IPS-18a (cell line): ENCODE measurements around the gene JMJD1C.
"Not testable (repeated sequence)": the region's sequence is repeated elsewhere in the genome, so short reads cannot be mapped to it uniquely, and the experiment has no call there.

ENCODE experiments used
- H3K27ac ChIP-seq: one replicate; pipeline ENCODE4 v1.5.1; 2013; ENCODE audit warnings: low read length
- H3K27me3 ChIP-seq: one replicate; pipeline ENCODE4 v1.6.1; 2013; ENCODE audit warnings: mild to moderate bottlenecking, low read length; ENCODE audit not compliant: control insufficient read depth, insufficient read depth
- H3K36me3 ChIP-seq: one replicate; pipeline ENCODE4 v1.6.1; 2013; ENCODE audit warnings: low read depth, low read length; ENCODE audit not compliant: control insufficient read depth
- H3K4me1 ChIP-seq: one replicate; pipeline ENCODE4 v1.6.1; 2013; ENCODE audit warnings: low read depth, low read length; ENCODE audit not compliant: control insufficient read depth
- H3K4me3 ChIP-seq: one replicate; pipeline ENCODE4 v1.5.1; 2013; ENCODE audit warnings: low read length
- H3K9ac ChIP-seq: one replicate; pipeline ENCODE4 v1.6.1; 2013; ENCODE audit warnings: mild to moderate bottlenecking, low read length, moderate library complexity
- H3K9me3 ChIP-seq: one replicate; pipeline ENCODE4 v1.6.1; 2013; ENCODE audit warnings: low read depth, low read length; ENCODE audit not compliant: control insufficient read depth

The JMJD1C gene

DNA sequence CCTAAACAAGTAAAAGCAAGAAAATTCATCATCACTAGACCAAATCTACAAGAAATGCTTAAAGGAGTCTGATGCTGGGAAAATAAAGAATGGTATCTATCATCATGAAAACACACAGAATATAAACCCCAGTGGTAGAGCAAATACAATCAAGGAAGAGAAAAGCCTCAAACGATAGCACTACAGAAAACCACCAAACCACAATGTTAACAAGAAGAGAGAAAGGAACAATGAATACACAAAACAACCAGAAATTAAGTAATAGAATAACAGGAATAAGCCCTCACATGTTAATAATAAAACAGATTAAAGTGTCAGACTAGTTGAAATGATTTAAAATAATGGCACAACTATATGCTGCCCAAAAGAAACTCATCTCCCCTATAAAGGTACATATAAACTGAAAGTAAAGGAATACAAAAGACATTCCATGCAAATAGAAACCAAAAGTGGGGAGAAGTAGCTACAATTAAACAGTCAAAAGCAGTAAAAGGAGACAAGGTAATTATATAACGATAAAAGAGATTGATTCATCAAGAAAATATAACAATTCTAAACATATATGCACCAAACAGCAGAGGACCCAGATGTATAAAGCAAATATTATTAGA lies 77.3 kb downstream of the JMJD1C start:
- no peaks in the 10 kb centered on the region for H3K36me3 ChIP-seq
- no peak overlapping the region for H3K9ac ChIP-seq
- no peaks in the 10 kb centered on the region for H3K27me3 ChIP-seq
- H3K4me1 ChIP-seq, result no peaks in the 10 kb centered on the region
- H3K9me3 ChIP-seq, result no peaks in the 10 kb centered on the region
- no peak overlapping the region for H3K27ac ChIP-seq
- no peak overlapping the region for H3K4me3 ChIP-seq

GRCh38 chr10:63385254-63385653 lies 80.5 kb downstream of the JMJD1C start:
- Histone ChIP-seq H3K27me3 (no peaks in the 10 kb centered on the region), H3K27ac (no peak overlapping the region), H3K9me3 (no peaks in the 10 kb centered on the region), H3K36me3 (no peaks in the 10 kb centered on the region), H3K4me3 (no peak overlapping the region), H3K4me1 (no peaks in the 10 kb centered on the region), H3K9ac (no peak overlapping the region)

DNA sequence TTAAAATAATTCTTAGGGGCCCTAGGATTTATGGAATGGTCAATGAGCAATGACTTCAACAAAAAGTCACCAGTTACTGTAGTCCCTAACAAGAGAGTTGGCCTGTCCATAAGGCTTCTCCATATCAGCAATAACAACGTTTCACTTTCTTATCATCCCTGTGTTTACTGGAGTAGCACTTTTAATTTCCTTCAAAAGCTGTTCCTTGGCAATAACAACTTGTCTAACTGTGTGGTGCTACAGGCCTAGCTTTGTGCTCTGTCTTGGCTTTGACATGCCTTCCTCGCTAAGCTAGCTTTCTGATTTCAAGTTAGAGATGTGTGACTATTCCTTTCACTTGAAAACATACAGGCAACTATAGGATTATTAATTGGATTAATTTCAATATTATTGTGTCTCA lies 81.1 kb downstream of the JMJD1C start:
- Histone ChIP-seq H3K9ac (no peak overlapping the region), H3K9me3 (no peaks in the 10 kb centered on the region), H3K27ac (no peak overlapping the region), H3K36me3 (no peaks in the 10 kb centered on the region), H3K27me3 (no peaks in the 10 kb centered on the region), H3K4me3 (no peak overlapping the region), H3K4me1 (no peaks in the 10 kb centered on the region)

DNA sequence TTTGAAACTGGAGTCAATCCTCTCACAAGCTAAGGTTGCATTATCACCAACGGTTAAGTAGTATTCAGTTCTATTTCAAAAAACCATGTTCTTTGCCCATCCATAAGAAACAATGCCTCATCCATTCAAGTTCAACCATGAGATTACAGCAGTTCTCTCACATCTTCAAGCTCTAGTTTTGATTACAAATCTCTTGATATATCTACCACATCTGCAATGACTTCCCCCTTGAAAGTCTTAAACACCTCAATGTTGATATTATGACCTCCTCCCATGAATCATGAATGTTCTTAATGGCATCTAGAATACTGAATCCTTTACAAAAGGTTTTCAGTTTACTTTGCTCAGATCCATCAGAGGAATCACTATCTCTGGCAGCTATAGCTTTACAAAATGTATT lies 81.8 kb downstream of the JMJD1C start:
- Histone ChIP-seq H3K36me3 (no peaks in the 10 kb centered on the region), H3K9me3 (no peaks in the 10 kb centered on the region), H3K4me3 (no peak overlapping the region), H3K4me1 (no peaks in the 10 kb centered on the region), H3K27ac (no peak overlapping the region), H3K27me3 (no peaks in the 10 kb centered on the region), H3K9ac (no peak overlapping the region)

- Histone ChIP-seq H3K9ac (no peak overlapping the region), H3K27ac (no peak overlapping the region), H3K36me3 (no peaks in the 10 kb centered on the region), H3K9me3 (no peaks in the 10 kb centered on the region), H3K4me1 (no peaks in the 10 kb centered on the region), H3K27me3 (no peaks in the 10 kb centered on the region), H3K4me3 (no peak overlapping the region)
Observed at GRCh38 chr10:63383141-63383540, 82.6 kb downstream of the JMJD1C start.

- no peaks in the 10 kb centered on the region for H3K9me3 ChIP-seq
- no peak overlapping the region for H3K9ac ChIP-seq
- H3K4me3 ChIP-seq, result no peak overlapping the region
- no peak overlapping the region for H3K27ac ChIP-seq
- H3K36me3 ChIP-seq, result no peaks in the 10 kb centered on the region
- H3K4me1 ChIP-seq, result no peaks in the 10 kb centered on the region
- no peaks in the 10 kb centered on the region for H3K27me3 ChIP-seq
Observed at GRCh38 chr10:63382066-63382465, 83.7 kb downstream of the JMJD1C start.

- H3K27me3 ChIP-seq, H3K9ac ChIP-seq, H3K9me3 ChIP-seq, H3K4me1 ChIP-seq, H3K27ac ChIP-seq, H3K4me3 ChIP-seq, H3K36me3 ChIP-seq: not testable (repeated sequence)
Observed at GRCh38 chr10:63377305-63377661, 88.5 kb downstream of the JMJD1C start.

DNA sequence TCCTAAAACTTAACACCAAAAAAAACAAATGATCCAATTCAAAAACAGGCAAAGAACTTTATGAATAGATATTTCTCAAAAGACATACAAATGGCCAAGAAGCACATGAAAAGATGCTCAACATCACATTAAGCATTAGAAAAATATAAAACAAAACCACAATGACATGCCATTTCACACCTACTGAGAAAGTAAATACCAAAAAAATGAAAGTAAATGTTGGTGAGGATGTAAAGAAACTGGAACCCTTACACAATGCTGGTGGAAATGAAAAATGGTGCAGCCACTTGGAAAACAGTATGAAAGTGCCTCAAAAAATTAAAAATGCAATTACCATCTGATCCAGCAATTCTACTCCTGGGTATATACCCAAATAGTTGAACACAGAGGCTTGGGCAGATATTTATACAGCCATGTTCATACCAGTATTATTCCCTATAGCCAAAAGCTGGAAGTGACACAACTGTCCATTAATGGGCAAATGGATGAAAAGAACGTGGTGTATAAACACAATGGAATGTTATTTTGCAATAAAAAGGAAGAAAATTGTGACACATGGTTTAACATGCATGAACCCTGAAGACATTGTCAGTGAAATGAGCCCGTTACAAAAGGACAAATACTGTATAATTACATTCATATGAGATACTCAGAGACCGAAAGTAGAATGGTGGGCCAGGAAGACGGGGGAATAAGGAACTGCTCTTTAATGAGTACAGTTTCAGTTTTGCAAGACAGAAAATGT lies 89.0 kb downstream of the JMJD1C start:
- H3K4me1 ChIP-seq, result no peaks in the 10 kb centered on the region
- H3K36me3 ChIP-seq, result no peaks in the 10 kb centered on the region
- no peak overlapping the region for H3K9ac ChIP-seq
- H3K4me3 ChIP-seq, result no peak overlapping the region
- no peaks in the 10 kb centered on the region for H3K9me3 ChIP-seq
- H3K27me3 ChIP-seq, result no peaks in the 10 kb centered on the region
- no peak overlapping the region for H3K27ac ChIP-seq

GRCh38 chr10:63375859-63376258 lies 89.9 kb downstream of the JMJD1C start:
- Histone ChIP-seq H3K4me3 (no peak overlapping the region), H3K9ac (no peak overlapping the region), H3K27ac (no peak overlapping the region), H3K9me3 (no peaks in the 10 kb centered on the region), H3K4me1 (no peaks in the 10 kb centered on the region), H3K27me3 (no peaks in the 10 kb centered on the region), H3K36me3 (no peaks in the 10 kb centered on the region)

DNA sequence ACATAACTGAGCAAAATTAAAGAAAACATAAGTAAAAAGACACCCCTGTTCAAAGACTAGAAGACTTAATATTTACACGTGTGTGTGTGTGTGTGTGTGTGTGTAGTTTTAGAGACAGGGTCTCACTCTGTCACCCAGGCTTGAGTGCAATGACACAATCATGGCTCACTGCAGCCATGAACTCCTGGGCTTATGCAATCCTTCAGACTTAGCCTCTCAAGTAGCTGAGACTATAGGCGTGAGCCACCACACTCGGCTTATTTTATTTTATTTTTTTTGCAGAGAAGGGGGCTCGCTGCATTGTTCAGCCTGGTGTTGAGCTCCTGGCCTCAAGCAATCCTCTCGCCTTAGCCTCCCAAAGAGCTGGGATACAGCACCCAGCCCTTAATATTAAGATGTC lies 90.3 kb downstream of the JMJD1C start:
- H3K36me3 ChIP-seq, result no peaks in the 10 kb centered on the region
- no peak overlapping the region for H3K9ac ChIP-seq
- no peaks in the 10 kb centered on the region for H3K27me3 ChIP-seq
- no peaks in the 10 kb centered on the region for H3K4me1 ChIP-seq
- H3K4me3 ChIP-seq, result no peak overlapping the region
- no peak overlapping the region for H3K27ac ChIP-seq
- no peaks in the 10 kb centered on the region for H3K9me3 ChIP-seq

DNA sequence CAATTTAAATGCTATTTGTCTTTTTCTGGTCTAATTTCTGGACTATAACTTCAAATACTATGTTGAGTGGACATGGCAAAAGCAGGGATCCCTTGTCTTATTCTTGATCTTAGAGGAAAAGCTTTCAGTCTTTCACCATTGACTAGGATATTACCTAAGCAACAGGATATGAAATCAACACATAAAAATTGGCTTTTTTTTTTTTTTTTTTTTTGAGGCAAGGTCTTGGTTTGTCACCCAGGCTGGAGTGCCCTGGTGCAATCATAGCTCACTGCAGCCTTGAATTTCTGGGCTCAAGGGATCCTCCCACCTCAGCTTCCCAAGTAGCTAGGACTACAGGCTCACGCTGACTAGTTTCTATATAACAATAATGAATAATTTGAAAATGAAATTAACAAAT lies 90.8 kb downstream of the JMJD1C start:
- Histone ChIP-seq H3K27ac (no peak overlapping the region), H3K9ac (no peak overlapping the region), H3K4me1 (no peaks in the 10 kb centered on the region), H3K36me3 (no peaks in the 10 kb centered on the region), H3K27me3 (no peaks in the 10 kb centered on the region), H3K9me3 (no peaks in the 10 kb centered on the region), H3K4me3 (no peak overlapping the region)

GRCh38 chr10:63373176-63373575 lies 92.6 kb downstream of the JMJD1C start:
- no peak overlapping the region for H3K27ac ChIP-seq
- no peaks in the 10 kb centered on the region for H3K36me3 ChIP-seq
- H3K27me3 ChIP-seq, result no peaks in the 10 kb centered on the region
- H3K9ac ChIP-seq, result no peak overlapping the region
- no peaks in the 10 kb centered on the region for H3K4me1 ChIP-seq
- H3K4me3 ChIP-seq, result no peak overlapping the region
- H3K9me3 ChIP-seq, result no peaks in the 10 kb centered on the region
